Keratinocyte (primary cell): ENCODE measurements around the gene DLG1. TPM values are rescaled to one million over a fixed set of nuclear protein-coding genes. Genes with fewer than 3 reads are reported as not detected.

Experiments used
- DNase-seq: peaks from one replicate; pipeline ENCODE4 v3.0.0-alpha.2; 2011; ENCODE audit warnings: low read depth, missing footprints, low spot score
- FAIRE-seq: peaks from 2 replicates; lab custom pipeline; 2011; peaks lifted over from hg19 to GRCh38; lab: Jason Lieb, UNC
- H2AFZ ChIP-seq: 2 replicates; pipeline ENCODE4 v1.6.0; 2012; ENCODE audit warnings: low read length, control low read depth, inconsistent platforms; ENCODE audit not compliant: control insufficient read depth
- H3K27ac ChIP-seq: 2 replicates; pipeline ENCODE4 v1.5.1; 2011; ENCODE audit warnings: low read length; ENCODE audit not compliant: control insufficient read depth, insufficient read depth
- H3K27me3 ChIP-seq: 3 replicates; pipeline ENCODE4 v1.6.0; 2011; ENCODE audit warnings: low read length; ENCODE audit not compliant: control insufficient read depth, insufficient read depth; ENCODE audit errors: extremely low read depth
- H3K36me3 ChIP-seq, 2 experiments: 2 replicates in 1 of 2; 3 replicates in 1 of 2; pipeline ENCODE4 v1.5.1; 2011; ENCODE audit warnings: low read length in 2 of 2, mild to moderate bottlenecking in 1 of 2; ENCODE audit not compliant: control insufficient read depth in 2 of 2, insufficient read depth in 2 of 2; ENCODE audit errors: extremely low read depth in 1 of 2
- H3K4me1 ChIP-seq: 3 replicates; pipeline ENCODE4 v1.5.1; 2011; ENCODE audit warnings: low read length; ENCODE audit not compliant: control insufficient read depth, insufficient read depth; ENCODE audit errors: extremely low read depth
- H3K4me2 ChIP-seq: 3 replicates; pipeline ENCODE4 v1.6.0; 2011; ENCODE audit warnings: low read depth, low read length; ENCODE audit not compliant: control insufficient read depth, insufficient read depth; ENCODE audit errors: extremely low read depth
- H3K4me3 ChIP-seq, 3 experiments: fragments of 200-600 bp in 1 of 3; sonication (generic) in 1 of 3; 2 replicates in 2 of 3; 3 replicates in 1 of 3; pipeline ENCODE4 v1.5.1; 2011 to 2016; ENCODE audit warnings: low read length in 3 of 3, mild to moderate bottlenecking in 3 of 3, control low read depth in 2 of 3, inconsistent platforms in 1 of 3, low read depth in 1 of 3, mixed read lengths in 1 of 3, mixed run types in 1 of 3, moderate library complexity in 1 of 3; ENCODE audit not compliant: control insufficient read depth in 2 of 3, insufficient read depth in 2 of 3; ENCODE audit errors: extremely low read depth in 1 of 3
- H3K79me2 ChIP-seq: 2 replicates; pipeline ENCODE4 v1.6.0; 2012; ENCODE audit warnings: low read length; ENCODE audit not compliant: control insufficient read depth, insufficient read depth
- H3K9ac ChIP-seq: 3 replicates; pipeline ENCODE4 v1.6.0; 2011; ENCODE audit warnings: low read length; ENCODE audit not compliant: control insufficient read depth, insufficient read depth; ENCODE audit errors: extremely low read depth
- H3K9me1 ChIP-seq: 3 replicates; pipeline ENCODE4 v1.6.0; 2011; ENCODE audit warnings: low read length; ENCODE audit not compliant: control insufficient read depth, insufficient read depth; ENCODE audit errors: extremely low read depth
- H3K9me3 ChIP-seq: 2 replicates; pipeline ENCODE4 v1.5.1; 2012; ENCODE audit warnings: low read depth, low read length; ENCODE audit not compliant: control insufficient read depth
- H4K20me1 ChIP-seq: 3 replicates; pipeline ENCODE4 v1.6.0; 2011; ENCODE audit warnings: low read length; ENCODE audit not compliant: control insufficient read depth, insufficient read depth; ENCODE audit errors: extremely low read depth
- EZH2 ChIP-seq: IDR thresholded peaks from one replicate; pipeline ENCODE4 v1.6.1; 2012; ENCODE audit warnings: inconsistent platforms, mild to moderate bottlenecking, low read length, moderate library complexity
- dilution Hi-C: fragments of 300-500 bp; cut with MboI; formaldehyde crosslinking; loops from one replicate; pipeline ENCODE4 v1.7.0; 2020; ENCODE audit warnings: low sequenced_read_pairs; ENCODE audit not compliant: extremely low pct_ligation_motif_present
- polyA plus RNA-seq, 5 experiments: library from polyadenylated mRNA; depleted of rRNA in 3 of 5; stranded (reverse) in 3 of 5; stranded (forward) in 1 of 5; unstranded in 1 of 5; fragments of >200 nt; gene quantifications; 1 replicate in 1 of 5; 2 replicates in 3 of 5; 3 replicates in 1 of 5; pipeline versions ENCODE4 v1.2.1 to v1.2.3, GENCODE V29; 2011 to 2012; ENCODE audit warnings: missing spikeins in 2 of 5, low read depth in 1 of 5, low replicate concordance in 1 of 5
- TF ChIP-seq, protein P1 (sequence below), 3 experiments: IDR thresholded peaks in 1 of 3; conservative IDR thresholded peaks in 1 of 3; optimal IDR thresholded peaks in 1 of 3; 2 replicates in 2 of 3; 3 replicates in 1 of 3; pipeline versions ENCODE3 to v1.5.1; 2011; ENCODE audit warnings: low read length in 3 of 3, mild to moderate bottlenecking in 3 of 3, moderate library complexity in 2 of 3, control low read depth in 1 of 3, inconsistent platforms in 1 of 3; ENCODE audit not compliant: insufficient read depth in 2 of 3; ENCODE audit errors: extremely low read depth in 1 of 3

DLG1 gene
- polyA plus RNA-seq, 1 donor (not counting 4 experiments of a cell fraction or from before 2014, with no cell fraction given), result 139 TPM

DNA sequence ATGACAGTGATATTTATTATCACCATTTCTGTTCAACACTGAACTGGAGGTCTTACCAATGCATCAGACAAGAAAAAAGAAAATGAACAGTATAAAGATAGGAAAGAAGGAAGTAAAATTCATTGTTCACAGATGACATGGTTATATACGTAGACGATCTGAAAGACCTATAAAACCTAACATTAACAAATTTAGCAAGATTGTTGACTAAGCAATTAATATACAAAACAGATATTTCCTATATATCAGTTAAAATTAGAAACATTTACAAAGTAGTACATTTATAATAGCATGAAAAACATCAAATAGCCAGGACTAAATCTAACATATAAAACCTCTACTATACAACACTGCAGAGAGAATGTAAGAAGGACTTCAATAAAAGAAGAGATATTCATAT, 176.0 kb downstream of the DLG1 start:
- dilution Hi-C loops, result no loop called here

DNA sequence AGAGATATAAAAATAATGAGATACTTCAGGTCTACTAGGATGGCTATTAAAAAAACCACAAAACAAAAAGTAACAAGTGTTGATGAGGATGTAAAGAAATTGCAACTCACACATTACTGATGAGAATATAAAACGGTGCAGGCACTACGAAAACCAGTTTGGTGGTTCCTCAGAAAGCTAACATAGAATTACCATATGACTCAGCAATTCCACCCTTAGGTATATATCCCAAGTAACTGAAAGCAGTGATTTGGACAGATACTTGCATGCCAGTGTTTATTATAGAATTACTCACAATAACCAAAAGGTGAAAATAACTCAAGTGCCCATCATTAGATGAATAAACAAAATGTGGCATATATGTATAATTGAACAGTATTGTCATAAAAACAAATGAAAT, 181.3 kb downstream of the DLG1 start:
- H3K27ac ChIP-seq, result peak overlapping the region; percentile 25
- dilution Hi-C loops, result no loop called here

More for the DNA sequence above, 176.0 kb downstream of the DLG1 start:
- Histone ChIP-seq H2AFZ (no peak overlapping the region), H3K9ac (no peak overlapping the region), H3K79me2 (peaks cover 4% of the 10 kb centered on the region), H3K27ac (no peak overlapping the region), H3K27me3 (no peaks in the 10 kb centered on the region), H3K36me3 (peaks cover 5 to 11% of the 10 kb centered on the region in 2 experiments), H4K20me1 (no peaks in the 10 kb centered on the region), H3K4me1 (peaks cover 6% of the 10 kb centered on the region), H3K9me3 (no peaks in the 10 kb centered on the region), H3K4me3 (no peak overlapping the region), H3K4me2 (no peak overlapping the region), H3K9me1 (no peaks in the 10 kb centered on the region)
- no peak for DNase-seq
- FAIRE-seq, result no peak
- TF ChIP-seq EZH2, result no peak
- TF ChIP-seq, protein P1, sequence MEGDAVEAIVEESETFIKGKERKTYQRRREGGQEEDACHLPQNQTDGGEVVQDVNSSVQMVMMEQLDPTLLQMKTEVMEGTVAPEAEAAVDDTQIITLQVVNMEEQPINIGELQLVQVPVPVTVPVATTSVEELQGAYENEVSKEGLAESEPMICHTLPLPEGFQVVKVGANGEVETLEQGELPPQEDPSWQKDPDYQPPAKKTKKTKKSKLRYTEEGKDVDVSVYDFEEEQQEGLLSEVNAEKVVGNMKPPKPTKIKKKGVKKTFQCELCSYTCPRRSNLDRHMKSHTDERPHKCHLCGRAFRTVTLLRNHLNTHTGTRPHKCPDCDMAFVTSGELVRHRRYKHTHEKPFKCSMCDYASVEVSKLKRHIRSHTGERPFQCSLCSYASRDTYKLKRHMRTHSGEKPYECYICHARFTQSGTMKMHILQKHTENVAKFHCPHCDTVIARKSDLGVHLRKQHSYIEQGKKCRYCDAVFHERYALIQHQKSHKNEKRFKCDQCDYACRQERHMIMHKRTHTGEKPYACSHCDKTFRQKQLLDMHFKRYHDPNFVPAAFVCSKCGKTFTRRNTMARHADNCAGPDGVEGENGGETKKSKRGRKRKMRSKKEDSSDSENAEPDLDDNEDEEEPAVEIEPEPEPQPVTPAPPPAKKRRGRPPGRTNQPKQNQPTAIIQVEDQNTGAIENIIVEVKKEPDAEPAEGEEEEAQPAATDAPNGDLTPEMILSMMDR (optimal IDR thresholded peaks at IDR 0.05 in 1 of 3, IDR thresholded peaks at IDR 0.05 in 1 of 3, conservative IDR thresholded peaks at IDR 0.05 in 1 of 3; ENCODE audit: extremely low read depth in 1 of 3, insufficient read depth in 2 of 3, low read length in 3 of 3), result no peak

More for the DNA sequence above, 181.3 kb downstream of the DLG1 start:
- H3K4me1 ChIP-seq, result peaks cover 12% of the 10 kb centered on the region
- H3K4me2 ChIP-seq, result no peak overlapping the region
- H3K9me3 ChIP-seq, result no peaks in the 10 kb centered on the region
- TF ChIP-seq, protein P1 (optimal IDR thresholded peaks at IDR 0.05 in 1 of 3, IDR thresholded peaks at IDR 0.05 in 1 of 3, conservative IDR thresholded peaks at IDR 0.05 in 1 of 3; ENCODE audit: extremely low read depth in 1 of 3, insufficient read depth in 2 of 3, low read length in 3 of 3), result no peak
- no peak for TF ChIP-seq EZH2
- no peak overlapping the region for H2AFZ ChIP-seq
- H3K36me3 ChIP-seq, result peaks cover 3 to 6% of the 10 kb centered on the region in 2 experiments
- H3K27me3 ChIP-seq, result no peaks in the 10 kb centered on the region
- H3K4me3 ChIP-seq, result no peak overlapping the region
- peak; percentile 61 for FAIRE-seq
- no peak overlapping the region for H3K9ac ChIP-seq
- DNase-seq, result no peak
- no peaks in the 10 kb centered on the region for H3K9me1 ChIP-seq
- H3K79me2 ChIP-seq, result peaks cover 2% of the 10 kb centered on the region
- no peaks in the 10 kb centered on the region for H4K20me1 ChIP-seq
